ENCODE measurements around the gene ZNF221. TPM values are rescaled to one million over a fixed set of nuclear protein-coding genes. Genes with fewer than 3 reads are reported as not detected.
"Not testable (repeated sequence)": the region's sequence is repeated elsewhere in the genome, so short reads cannot be mapped to it uniquely, and the experiment has no call there.

The ZNF221 gene
- total and polyA plus RNA-seq, 5 donors from 2014 or later: 0.56 to 0.96 (median 0.78) TPM; not detected in 1

- Histone ChIP-seq H3K4me3 (ENCODE audit: low read depth, low read length) (no peak overlapping the region), H3K27ac (ENCODE audit: insufficient read depth, low read length, poor library complexity, severe bottlenecking) (no peak overlapping the region), H3K9me3 (ENCODE audit: control insufficient read depth in 2 of 2, low read length in 2 of 2) (peaks cover 0 to 2% of the 10 kb centered on the region in 2 experiments), H3K27me3 (ENCODE audit: control insufficient read depth, insufficient read depth, low read length) (no peaks in the 10 kb centered on the region), H3K36me3 (ENCODE audit: control insufficient read depth, insufficient read depth, low read length) (no peaks in the 10 kb centered on the region), H3K4me1 (ENCODE audit: control insufficient read depth, insufficient read depth, low read length, poor library complexity, severe bottlenecking) (no peaks in the 10 kb centered on the region)
- DNase-seq (no peak), ATAC-seq (ENCODE audit: low read depth in 2 of 2) (no peak)
- H3K27ac Mint-ChIP-seq: no peak overlapping the region
- H3K9me3 Mint-ChIP-seq: peaks cover 0 to 15% (median 5%) of the 10 kb centered on the region in 7 donors
- peak overlapping the region in 1 of 4 donors; percentile 60 for H3K4me3 Mint-ChIP-seq
- no peaks in the 10 kb centered on the region for H3K36me3 Mint-ChIP-seq
- peaks cover 0 to 13% (median 6%) of the 10 kb centered on the region in 4 donors for H3K4me1 Mint-ChIP-seq
- H3K27me3 Mint-ChIP-seq: peaks cover 24% of the 10 kb centered on the region
Measured at GRCh38 chr19:43939557-43940260, 11.3 kb upstream of the ZNF221 start.

GRCh38 chr19:43940719-43941118 is 10.3 kb upstream of the ZNF221 start:
- H3K4me1 ChIP-seq (ENCODE audit: control insufficient read depth, insufficient read depth, low read length, poor library complexity, severe bottlenecking): no peaks in the 10 kb centered on the region
- peaks cover under 1 to 15% (median 5%) of the 10 kb centered on the region in 7 donors for H3K9me3 Mint-ChIP-seq
- no peak overlapping the region for H3K4me3 ChIP-seq (ENCODE audit: low read depth, low read length)
- DNase-seq: no peak
- no peak for ATAC-seq (ENCODE audit: low read depth in 2 of 2)
- H3K36me3 ChIP-seq (ENCODE audit: control insufficient read depth, insufficient read depth, low read length): no peaks in the 10 kb centered on the region
- peaks cover 33% of the 10 kb centered on the region for H3K27me3 Mint-ChIP-seq
- H3K4me1 Mint-ChIP-seq: peaks cover 0 to 3% (median 0%) of the 10 kb centered on the region in 4 donors
- H3K27ac ChIP-seq (ENCODE audit: insufficient read depth, low read length, poor library complexity, severe bottlenecking): no peak overlapping the region
- peaks cover 0 to 2% of the 10 kb centered on the region in 2 experiments for H3K9me3 ChIP-seq (ENCODE audit: control insufficient read depth in 2 of 2, low read length in 2 of 2)
- no peaks in the 10 kb centered on the region for H3K36me3 Mint-ChIP-seq
- no peaks in the 10 kb centered on the region for H3K27me3 ChIP-seq (ENCODE audit: control insufficient read depth, insufficient read depth, low read length)
- H3K4me3 Mint-ChIP-seq: no peak overlapping the region
- no peak overlapping the region for H3K27ac Mint-ChIP-seq

- Mint-ChIP-seq H3K27ac (no peak overlapping the region), H3K4me3 (no peak overlapping the region), H3K4me1 (no peaks in the 10 kb centered on the region), H3K27me3 (peaks cover 33% of the 10 kb centered on the region), H3K9me3 (peaks cover 2 to 19% (median 7%) of the 10 kb centered on the region in 7 donors), H3K36me3 (no peaks in the 10 kb centered on the region)
- DNase-seq (no peak), ATAC-seq (ENCODE audit: low read depth in 2 of 2) (no peak)
- H3K4me1 ChIP-seq (ENCODE audit: control insufficient read depth, insufficient read depth, low read length, poor library complexity, severe bottlenecking): no peaks in the 10 kb centered on the region
- no peaks in the 10 kb centered on the region for H3K36me3 ChIP-seq (ENCODE audit: control insufficient read depth, insufficient read depth, low read length)
- H3K4me3 ChIP-seq (ENCODE audit: low read depth, low read length): no peak overlapping the region
- H3K9me3 ChIP-seq (ENCODE audit: control insufficient read depth in 2 of 2, low read length in 2 of 2): peaks cover 0 to 2% of the 10 kb centered on the region in 2 experiments
- H3K27me3 ChIP-seq (ENCODE audit: control insufficient read depth, insufficient read depth, low read length): no peaks in the 10 kb centered on the region
- H3K27ac ChIP-seq (ENCODE audit: insufficient read depth, low read length, poor library complexity, severe bottlenecking): no peak overlapping the region
Measured at GRCh38 chr19:43941209-43941608, 9.8 kb upstream of the ZNF221 start.

- Histone ChIP-seq H3K4me1 (ENCODE audit: control insufficient read depth, insufficient read depth, low read length, poor library complexity, severe bottlenecking) (peaks cover 11% of the 10 kb centered on the region), H3K9me3 (ENCODE audit: control insufficient read depth in 2 of 2, low read length in 2 of 2) (peaks cover 13 to 14% of the 10 kb centered on the region in 2 experiments)
- not testable (repeated sequence) for H3K4me3 ChIP-seq (ENCODE audit: low read depth, low read length); H3K27ac Mint-ChIP-seq; H3K27ac ChIP-seq (ENCODE audit: insufficient read depth, low read length, poor library complexity, severe bottlenecking); H3K4me3 Mint-ChIP-seq; H3K27me3 ChIP-seq (ENCODE audit: control insufficient read depth, insufficient read depth, low read length); DNase-seq; H3K36me3 Mint-ChIP-seq; ATAC-seq (ENCODE audit: low read depth in 2 of 2); H3K36me3 ChIP-seq (ENCODE audit: control insufficient read depth, insufficient read depth, low read length)
- Mint-ChIP-seq H3K9me3 (peaks cover 8 to 34% (median 26%) of the 10 kb centered on the region in 7 donors), H3K4me1 (peaks cover 8 to 11% (median 10%) of the 10 kb centered on the region in 4 donors), H3K27me3 (peaks cover 32% of the 10 kb centered on the region)
Measured at GRCh38 chr19:43947412-43947811, 3.6 kb upstream of the ZNF221 start.

- H3K4me1 Mint-ChIP-seq: peaks cover 8 to 11% (median 10%) of the 10 kb centered on the region in 4 donors
- H3K36me3 Mint-ChIP-seq; ATAC-seq (ENCODE audit: low read depth in 2 of 2); H3K27ac Mint-ChIP-seq; H3K27ac ChIP-seq (ENCODE audit: insufficient read depth, low read length, poor library complexity, severe bottlenecking); H3K36me3 ChIP-seq (ENCODE audit: control insufficient read depth, insufficient read depth, low read length); DNase-seq; H3K27me3 ChIP-seq (ENCODE audit: control insufficient read depth, insufficient read depth, low read length); H3K4me3 ChIP-seq (ENCODE audit: low read depth, low read length): not testable (repeated sequence)
- peaks cover 20% of the 10 kb centered on the region for H3K27me3 Mint-ChIP-seq
- H3K4me1 ChIP-seq (ENCODE audit: control insufficient read depth, insufficient read depth, low read length, poor library complexity, severe bottlenecking): peaks cover 11% of the 10 kb centered on the region
- peak overlapping the region; percentile 47 to 86 (median 74) for H3K4me3 Mint-ChIP-seq
- peaks cover 13 to 15% of the 10 kb centered on the region in 2 experiments for H3K9me3 ChIP-seq (ENCODE audit: control insufficient read depth in 2 of 2, low read length in 2 of 2)
- H3K9me3 Mint-ChIP-seq: peaks cover 9 to 36% (median 21%) of the 10 kb centered on the region in 7 donors
Measured at GRCh38 chr19:43949803-43950202, 1.2 kb upstream of the ZNF221 start.

- Mint-ChIP-seq H3K4me1 (peaks cover 0 to 5% (median 2%) of the 10 kb centered on the region in 4 donors), H3K9me3 (peaks cover 3 to 49% (median 18%) of the 10 kb centered on the region in 7 donors), H3K27me3 (peaks cover 10% of the 10 kb centered on the region)
Measured at GRCh38 chr19:43956827-43957226, 5.8 kb downstream of the ZNF221 start.

GRCh38 chr19:43957891-43958290 is 6.9 kb downstream of the ZNF221 start:
- Histone ChIP-seq H3K27me3 (ENCODE audit: control insufficient read depth, insufficient read depth, low read length) (no peaks in the 10 kb centered on the region), H3K4me3 (ENCODE audit: low read depth, low read length) (no peak overlapping the region), H3K9me3 (ENCODE audit: control insufficient read depth in 2 of 2, low read length in 2 of 2) (peaks cover 30 to 40% of the 10 kb centered on the region in 2 experiments), H3K27ac (ENCODE audit: insufficient read depth, low read length, poor library complexity, severe bottlenecking) (no peak overlapping the region), H3K4me1 (ENCODE audit: control insufficient read depth, insufficient read depth, low read length, poor library complexity, severe bottlenecking) (no peaks in the 10 kb centered on the region), H3K36me3 (ENCODE audit: control insufficient read depth, insufficient read depth, low read length) (no peaks in the 10 kb centered on the region)
- H3K4me3 Mint-ChIP-seq: no peak overlapping the region
- ATAC-seq (ENCODE audit: low read depth in 2 of 2) (no peak), DNase-seq (no peak)
- peaks cover 3 to 55% (median 21%) of the 10 kb centered on the region in 7 donors for H3K9me3 Mint-ChIP-seq
- peaks cover 5% of the 10 kb centered on the region for H3K36me3 Mint-ChIP-seq
- no peak overlapping the region for H3K27ac Mint-ChIP-seq
- H3K27me3 Mint-ChIP-seq: peaks cover 5% of the 10 kb centered on the region
- H3K4me1 Mint-ChIP-seq: no peaks in the 10 kb centered on the region

More at GRCh38 chr19:43956827-43957226, 5.8 kb downstream of the ZNF221 start:
- peaks cover 5% of the 10 kb centered on the region for H3K36me3 Mint-ChIP-seq
- Histone ChIP-seq H3K27ac (ENCODE audit: insufficient read depth, low read length, poor library complexity, severe bottlenecking) (no peak overlapping the region), H3K4me3 (ENCODE audit: low read depth, low read length) (no peak overlapping the region), H3K36me3 (ENCODE audit: control insufficient read depth, insufficient read depth, low read length) (no peaks in the 10 kb centered on the region), H3K4me1 (ENCODE audit: control insufficient read depth, insufficient read depth, low read length, poor library complexity, severe bottlenecking) (no peaks in the 10 kb centered on the region), H3K27me3 (ENCODE audit: control insufficient read depth, insufficient read depth, low read length) (no peaks in the 10 kb centered on the region), H3K9me3 (ENCODE audit: control insufficient read depth in 2 of 2, low read length in 2 of 2) (peaks cover 20 to 32% of the 10 kb centered on the region in 2 experiments)
- DNase-seq (no peak), ATAC-seq (ENCODE audit: low read depth in 2 of 2) (no peak)
- no peak overlapping the region for H3K4me3 Mint-ChIP-seq
- no peak overlapping the region for H3K27ac Mint-ChIP-seq

Measured in CD4-positive, CD25-positive, alpha-beta regulatory T cell (primary cell).